ENCODE data around the gene RAG2.

RAG2 gene

DNA sequence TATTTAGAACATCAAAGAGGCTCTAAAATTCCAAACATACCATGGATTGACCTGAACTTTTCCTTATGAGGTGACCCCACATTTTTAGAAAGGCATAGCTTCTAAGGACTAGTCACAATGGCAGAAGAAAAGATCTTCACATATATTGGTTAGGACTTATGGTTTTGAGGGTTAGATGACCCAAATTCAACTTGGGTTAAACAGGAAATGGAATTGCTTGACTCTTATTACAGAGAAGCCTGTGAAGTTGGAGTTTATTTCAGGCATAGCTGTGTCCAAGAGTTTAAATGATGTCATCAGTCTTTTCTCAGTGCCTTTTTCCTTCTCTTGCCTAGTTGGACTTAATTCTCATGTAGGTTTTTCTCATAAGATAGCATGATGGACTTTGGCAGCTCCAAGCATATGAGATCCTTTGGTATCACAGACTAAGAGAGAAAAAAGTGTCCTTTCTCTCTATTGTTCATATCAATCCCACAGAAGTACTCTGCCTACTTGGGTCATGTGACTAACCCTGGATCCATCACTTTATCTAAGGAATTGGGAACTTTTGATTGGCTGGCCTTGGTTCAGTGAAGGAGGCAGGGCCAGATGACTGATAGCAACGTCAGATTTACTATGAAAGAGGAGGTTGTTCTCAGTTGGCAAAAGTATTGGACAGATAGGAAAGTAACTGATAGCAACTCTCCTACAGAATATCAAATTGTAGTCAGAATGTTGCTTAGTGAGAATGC, 47.5 kb downstream of the RAG2 start:
- DNase-seq (ENCODE audit: low read depth) = no peak
